Liver (tissue), 3 donors: ENCODE measurements around the gene EIPR1.

Source experiments
- CTCF ChIP-seq: fragments of 150-350 bp; IDR thresholded peaks from 2 replicates; pipeline ENCODE4 v1.5.1; 2017; ENCODE audit warnings: improper control_type of control experiment, low read depth, low read length; ENCODE audit not compliant: missing input control
- MAX ChIP-seq: IDR thresholded peaks from 2 replicates; pipeline ENCODE4 v1.6.1; 2016; ENCODE audit warnings: antibody characterized with exemption
- RAD21 ChIP-seq, 2 donors: IDR thresholded peaks; 2 replicates each; pipeline ENCODE4 v1.6.1; 2016; ENCODE audit warnings: antibody characterized with exemption in 2 of 2, mild to moderate bottlenecking in 2 of 2
- REST ChIP-seq: IDR thresholded peaks from 2 replicates; pipeline ENCODE4 v1.6.1; 2016; ENCODE audit warnings: antibody characterized with exemption, mild to moderate bottlenecking
- donor health status: healthy.
- donor health status: healthy.

GRCh38 chr2:3205845-3206244 is 171.8 kb downstream of the EIPR1 start:
- TF ChIP-seq REST (no peak), CTCF (no peak), MAX (no peak), RAD21 (IDR thresholded peaks at IDR 0.05) (no peak)
